ENCODE results near the gene DECR2.

DNA sequence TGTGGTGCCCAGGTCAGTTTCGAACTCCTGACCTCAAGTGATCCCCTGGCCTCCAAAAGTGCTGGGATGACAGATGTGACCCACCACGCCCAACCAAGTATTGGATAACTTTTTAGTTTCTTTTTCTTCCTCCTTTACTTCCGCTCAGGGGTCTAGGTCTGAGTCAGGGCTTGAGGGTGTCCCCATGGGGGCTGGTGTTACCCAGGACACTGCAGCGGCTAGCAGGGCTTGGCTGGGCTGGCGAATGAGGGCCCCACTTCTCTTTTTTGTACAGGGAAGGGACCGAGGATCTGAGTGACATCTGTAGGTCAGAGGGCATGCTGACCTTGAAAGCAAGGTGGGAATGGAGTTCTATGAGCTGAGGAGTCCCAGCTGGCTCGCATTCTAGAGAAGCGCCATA, 48.7 kb downstream of the DECR2 start:
- TF ChIP-seq ZNF256 (CRISPR knock-in tag; conservative IDR thresholded peaks at IDR 0.05): no peak
- TF ChIP-seq, protein P1, sequence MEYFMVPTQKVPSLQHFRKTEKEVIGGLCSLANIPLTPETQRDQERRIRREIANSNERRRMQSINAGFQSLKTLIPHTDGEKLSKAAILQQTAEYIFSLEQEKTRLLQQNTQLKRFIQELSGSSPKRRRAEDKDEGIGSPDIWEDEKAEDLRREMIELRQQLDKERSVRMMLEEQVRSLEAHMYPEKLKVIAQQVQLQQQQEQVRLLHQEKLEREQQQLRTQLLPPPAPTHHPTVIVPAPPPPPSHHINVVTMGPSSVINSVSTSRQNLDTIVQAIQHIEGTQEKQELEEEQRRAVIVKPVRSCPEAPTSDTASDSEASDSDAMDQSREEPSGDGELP (IDR thresholded peaks at IDR 0.05; ENCODE audit: borderline replicate concordance, low read depth): no peak
- TF ChIP-seq, protein P2, sequence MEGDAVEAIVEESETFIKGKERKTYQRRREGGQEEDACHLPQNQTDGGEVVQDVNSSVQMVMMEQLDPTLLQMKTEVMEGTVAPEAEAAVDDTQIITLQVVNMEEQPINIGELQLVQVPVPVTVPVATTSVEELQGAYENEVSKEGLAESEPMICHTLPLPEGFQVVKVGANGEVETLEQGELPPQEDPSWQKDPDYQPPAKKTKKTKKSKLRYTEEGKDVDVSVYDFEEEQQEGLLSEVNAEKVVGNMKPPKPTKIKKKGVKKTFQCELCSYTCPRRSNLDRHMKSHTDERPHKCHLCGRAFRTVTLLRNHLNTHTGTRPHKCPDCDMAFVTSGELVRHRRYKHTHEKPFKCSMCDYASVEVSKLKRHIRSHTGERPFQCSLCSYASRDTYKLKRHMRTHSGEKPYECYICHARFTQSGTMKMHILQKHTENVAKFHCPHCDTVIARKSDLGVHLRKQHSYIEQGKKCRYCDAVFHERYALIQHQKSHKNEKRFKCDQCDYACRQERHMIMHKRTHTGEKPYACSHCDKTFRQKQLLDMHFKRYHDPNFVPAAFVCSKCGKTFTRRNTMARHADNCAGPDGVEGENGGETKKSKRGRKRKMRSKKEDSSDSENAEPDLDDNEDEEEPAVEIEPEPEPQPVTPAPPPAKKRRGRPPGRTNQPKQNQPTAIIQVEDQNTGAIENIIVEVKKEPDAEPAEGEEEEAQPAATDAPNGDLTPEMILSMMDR (CRISPR knock-in tag; IDR thresholded peaks at IDR 0.05): no peak
- no peak for TF ChIP-seq ZSCAN25 (CRISPR knock-in tag; IDR thresholded peaks at IDR 0.05)
- no peak for TF ChIP-seq ATF7 (IDR thresholded peaks at IDR 0.05)
- no peak for TF ChIP-seq ATF7 (CRISPR knock-in tag; IDR thresholded peaks at IDR 0.05)
- no peak for TF ChIP-seq IRF2 (CRISPR knock-in tag; IDR thresholded peaks at IDR 0.05)
- no peak for TF ChIP-seq MXI1 (IDR thresholded peaks at IDR 0.05; ENCODE audit: borderline replicate concordance, low read depth, low read length)
- TF ChIP-seq, protein P3, sequence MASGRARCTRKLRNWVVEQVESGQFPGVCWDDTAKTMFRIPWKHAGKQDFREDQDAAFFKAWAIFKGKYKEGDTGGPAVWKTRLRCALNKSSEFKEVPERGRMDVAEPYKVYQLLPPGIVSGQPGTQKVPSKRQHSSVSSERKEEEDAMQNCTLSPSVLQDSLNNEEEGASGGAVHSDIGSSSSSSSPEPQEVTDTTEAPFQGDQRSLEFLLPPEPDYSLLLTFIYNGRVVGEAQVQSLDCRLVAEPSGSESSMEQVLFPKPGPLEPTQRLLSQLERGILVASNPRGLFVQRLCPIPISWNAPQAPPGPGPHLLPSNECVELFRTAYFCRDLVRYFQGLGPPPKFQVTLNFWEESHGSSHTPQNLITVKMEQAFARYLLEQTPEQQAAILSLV (CRISPR knock-in tag; IDR thresholded peaks at IDR 0.05; ENCODE audit: borderline replicate concordance): no peak
- TF ChIP-seq ZNF546 (CRISPR knock-in tag; conservative IDR thresholded peaks at IDR 0.05): no peak
- TF ChIP-seq ZSCAN29 (CRISPR knock-in tag; conservative IDR thresholded peaks at IDR 0.05): no peak
- TF ChIP-seq ZNF34 (CRISPR knock-in tag; IDR thresholded peaks at IDR 0.05; ENCODE audit: borderline replicate concordance): no peak
- no peak for TF ChIP-seq ZNF296 (CRISPR knock-in tag; conservative IDR thresholded peaks at IDR 0.05)

Measured in HepG2 (cell line).